Liver (tissue), 9 donors: ENCODE data around the gene DPY19L1. TPM values are rescaled to one million over a fixed set of nuclear protein-coding genes. Genes with fewer than 3 reads are reported as not detected.

Experiments
- DNase-seq: peaks from one replicate; pipeline ENCODE4 v3.0.0-alpha.2; 2017; ENCODE audit warnings: low spot score
- H3K27ac ChIP-seq, 2 donors: one replicate each; pipeline ENCODE4 v1.7.0; 2013; ENCODE audit warnings: inconsistent platforms in 2 of 2, low read length in 2 of 2, control low read depth in 1 of 2, low read depth in 1 of 2, mild to moderate bottlenecking in 1 of 2
- H3K27me3 ChIP-seq, 4 donors: one replicate each; pipeline versions ENCODE4 v1.6.1 to v1.7.0; 2013; ENCODE audit warnings: low read length in 3 of 4, inconsistent platforms in 1 of 4, mild to moderate bottlenecking in 1 of 4, moderate library complexity in 1 of 4; ENCODE audit not compliant: control insufficient read depth in 4 of 4, insufficient read depth in 4 of 4
- H3K36me3 ChIP-seq, 4 donors: one replicate each; pipeline versions ENCODE4 v1.6.1 to v1.7.0; 2013; ENCODE audit warnings: low read length in 3 of 4, mild to moderate bottlenecking in 3 of 4, low read depth in 1 of 4, moderate library complexity in 1 of 4; ENCODE audit not compliant: control insufficient read depth in 4 of 4, insufficient read depth in 3 of 4
- H3K4me1 ChIP-seq, 4 donors: one replicate each; pipeline versions ENCODE4 v1.6.1 to v1.7.0; 2013; ENCODE audit warnings: low read length in 3 of 4, mild to moderate bottlenecking in 3 of 4, moderate library complexity in 1 of 4; ENCODE audit not compliant: control insufficient read depth in 4 of 4, insufficient read depth in 4 of 4
- H3K4me3 ChIP-seq, 3 donors: one replicate each; pipeline versions ENCODE4 v1.6.1 to v1.7.0; 2013; ENCODE audit warnings: low read length in 3 of 3, control low read depth in 1 of 3, low read depth in 1 of 3, mild to moderate bottlenecking in 1 of 3
- H3K9ac ChIP-seq, 2 donors: one replicate each; pipeline ENCODE4 v1.7.0; 2013; ENCODE audit warnings: low read length in 2 of 2, mild to moderate bottlenecking in 2 of 2, moderate library complexity in 2 of 2, control low read depth in 1 of 2, low read depth in 1 of 2
- H3K9me3 ChIP-seq, 4 donors: one replicate each; pipeline versions ENCODE4 v1.6.1 to v1.7.0; 2013; ENCODE audit warnings: low read length in 3 of 4; ENCODE audit not compliant: control insufficient read depth in 4 of 4
- EGR1 ChIP-seq, 2 donors: IDR thresholded peaks; 2 replicates each; pipeline ENCODE4 v1.6.1; 2016 to 2018; ENCODE audit warnings: antibody characterized with exemption in 2 of 2, low read depth in 2 of 2
- FOXA1 ChIP-seq: IDR thresholded peaks from 2 replicates; pipeline ENCODE4 v1.6.1; 2016; ENCODE audit warnings: antibody characterized with exemption
- GABPA ChIP-seq, 2 donors: IDR thresholded peaks in 1 of 2; conservative IDR thresholded peaks in 1 of 2; 2 replicates each; pipeline ENCODE4 v1.6.1; 2016; ENCODE audit warnings: antibody characterized with exemption in 2 of 2, mild to moderate bottlenecking in 1 of 2, moderate library complexity in 1 of 2
- HNF4A ChIP-seq, 2 donors: conservative IDR thresholded peaks; 2 replicates each; pipeline ENCODE4 v1.6.1; 2016; ENCODE audit warnings: antibody characterized with exemption in 2 of 2, mild to moderate bottlenecking in 2 of 2
- HNF4G ChIP-seq: IDR thresholded peaks from 2 replicates; pipeline ENCODE4 v1.6.1; 2016; ENCODE audit warnings: antibody characterized with exemption
- JUND ChIP-seq, 2 donors: IDR thresholded peaks; 2 replicates each; pipeline ENCODE4 v1.6.1; 2016; ENCODE audit warnings: antibody characterized with exemption in 2 of 2
- NR2F2 ChIP-seq: IDR thresholded peaks from 2 replicates; pipeline ENCODE4 v1.6.1; 2016; ENCODE audit warnings: antibody characterized with exemption
- RAD21 ChIP-seq, 2 donors: IDR thresholded peaks; 2 replicates each; pipeline ENCODE4 v1.6.1; 2016; ENCODE audit warnings: antibody characterized with exemption in 2 of 2, mild to moderate bottlenecking in 2 of 2
- RXRA ChIP-seq, 2 donors: IDR thresholded peaks; 2 replicates each; pipeline ENCODE4 v1.6.1; 2017 to 2018; ENCODE audit warnings: antibody characterized with exemption in 2 of 2, mild to moderate bottlenecking in 1 of 2
- SP1 ChIP-seq: IDR thresholded peaks from 2 replicates; pipeline ENCODE4 v1.6.1; 2018; ENCODE audit warnings: antibody characterized with exemption, mild to moderate bottlenecking
- TAF1 ChIP-seq: conservative IDR thresholded peaks from 2 replicates; pipeline ENCODE4 v1.6.1; 2016; ENCODE audit warnings: antibody characterized with exemption, mild to moderate bottlenecking
- YY1 ChIP-seq: IDR thresholded peaks from 2 replicates; pipeline ENCODE4 v1.6.1; 2016; ENCODE audit warnings: antibody characterized with exemption, mild to moderate bottlenecking
- WGBS: extraction: QIAGEN DNeasy Blood & Tissue Kit; methylation state at CpG from one replicate; pipeline ENCODE4 v1.1.7; 2013; 5-methylcytosine and 5-hydroxymethylcytosine counted together
- polyA plus RNA-seq, 2 donors: library from polyadenylated mRNA; stranded (reverse) in 1 of 2; unstranded in 1 of 2; fragments of 200-250 nt in 1 of 2; fragments of >200 nt in 1 of 2; fragmentation: Nextera tagmentation in 1 of 2; extraction: Ambion mirVana in 1 of 2; gene quantifications; one replicate each; pipeline versions ENCODE4 v1.2.1 to v1.2.3, GENCODE V29; 2013 to 2015
- total RNA-seq, 2 donors: library from RNA; depleted of rRNA; stranded (reverse); fragments of >200 nt; gene quantifications; one replicate each; pipeline ENCODE4 v1.2.3, GENCODE V29; 2014
- TF ChIP-seq, protein P1 (sequence below): IDR thresholded peaks from 2 replicates; pipeline ENCODE4 v1.6.1; 2016; ENCODE audit warnings: antibody characterized with exemption
- TF ChIP-seq, protein P2 (sequence below): fragments of 150-350 bp; IDR thresholded peaks from 2 replicates; pipeline ENCODE4 v1.5.1; 2017; ENCODE audit warnings: improper control_type of control experiment, low read depth, low read length; ENCODE audit not compliant: missing input control
- TF ChIP-seq, protein P3 (sequence below): IDR thresholded peaks from 2 replicates; pipeline ENCODE4 v1.6.1; 2016; ENCODE audit warnings: antibody characterized with exemption
- TF ChIP-seq, protein P4 (sequence below): IDR thresholded peaks from 2 replicates; pipeline ENCODE4 v1.6.1; 2016; ENCODE audit warnings: antibody characterized with exemption
- TF ChIP-seq, protein P5 (sequence below): IDR thresholded peaks from 2 replicates; pipeline ENCODE4 v1.6.1; 2016; ENCODE audit warnings: antibody characterized with exemption, mild to moderate bottlenecking
- donor health status: healthy.
- donor health status: healthy.
- donor health status: healthy.
- donor health status: healthy.
- donor health status: healthy.

The DPY19L1 gene
- total and polyA plus RNA-seq, 4 donors = 3.9 to 24.2 (median 16.9) TPM

DNA sequence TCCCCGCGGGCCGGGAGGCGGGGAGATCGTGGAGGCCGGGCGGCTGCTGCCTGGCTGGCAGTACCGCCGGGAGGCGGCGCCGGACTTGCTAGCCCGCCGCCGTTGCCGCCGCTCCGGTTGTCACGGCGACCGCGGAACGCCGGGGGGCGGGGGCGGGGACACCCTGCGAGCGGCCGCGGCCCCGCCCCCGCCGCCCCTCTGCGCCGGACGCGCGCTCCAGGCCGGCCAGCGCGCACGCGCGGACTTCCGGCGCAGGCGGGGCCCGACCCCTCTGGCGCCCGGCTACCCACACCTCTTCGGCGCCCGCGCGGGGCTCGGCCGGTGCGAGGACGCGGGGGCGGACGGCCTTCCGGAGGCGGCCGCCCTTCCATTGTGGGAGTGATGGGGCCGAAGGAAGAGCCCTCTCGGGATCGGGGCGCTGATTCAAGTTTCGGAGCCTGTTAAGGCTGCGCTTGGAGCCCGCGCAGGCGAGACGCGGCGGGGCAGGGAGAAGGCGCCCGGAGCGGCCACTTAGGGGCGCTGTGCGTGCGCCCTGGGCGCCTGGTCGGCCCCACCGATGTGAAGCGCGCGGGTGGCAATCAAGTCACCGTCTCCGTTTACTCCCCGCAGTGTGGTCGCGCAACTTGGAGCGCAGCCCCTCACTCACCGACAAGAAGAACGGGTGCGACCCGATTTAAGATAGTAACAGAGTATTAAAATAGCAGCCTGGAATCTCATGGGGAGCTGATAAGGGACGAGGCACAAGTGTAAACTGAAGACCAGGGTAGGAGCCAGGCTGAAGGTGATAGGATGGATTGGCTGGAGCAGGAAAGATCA is 449 bp upstream of the DPY19L1 start:
- under 1% methylated on average over 100 of the region's 100 CpGs for WGBS
- TF ChIP-seq, protein P1, sequence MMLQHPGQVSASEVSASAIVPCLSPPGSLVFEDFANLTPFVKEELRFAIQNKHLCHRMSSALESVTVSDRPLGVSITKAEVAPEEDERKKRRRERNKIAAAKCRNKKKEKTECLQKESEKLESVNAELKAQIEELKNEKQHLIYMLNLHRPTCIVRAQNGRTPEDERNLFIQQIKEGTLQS = no peak
- peak in 1 of 2 donors; percentile 44 for TF ChIP-seq EGR1 (IDR thresholded peaks at IDR 0.05; ENCODE audit: low read depth in 2 of 2)
- TF ChIP-seq, protein P2, sequence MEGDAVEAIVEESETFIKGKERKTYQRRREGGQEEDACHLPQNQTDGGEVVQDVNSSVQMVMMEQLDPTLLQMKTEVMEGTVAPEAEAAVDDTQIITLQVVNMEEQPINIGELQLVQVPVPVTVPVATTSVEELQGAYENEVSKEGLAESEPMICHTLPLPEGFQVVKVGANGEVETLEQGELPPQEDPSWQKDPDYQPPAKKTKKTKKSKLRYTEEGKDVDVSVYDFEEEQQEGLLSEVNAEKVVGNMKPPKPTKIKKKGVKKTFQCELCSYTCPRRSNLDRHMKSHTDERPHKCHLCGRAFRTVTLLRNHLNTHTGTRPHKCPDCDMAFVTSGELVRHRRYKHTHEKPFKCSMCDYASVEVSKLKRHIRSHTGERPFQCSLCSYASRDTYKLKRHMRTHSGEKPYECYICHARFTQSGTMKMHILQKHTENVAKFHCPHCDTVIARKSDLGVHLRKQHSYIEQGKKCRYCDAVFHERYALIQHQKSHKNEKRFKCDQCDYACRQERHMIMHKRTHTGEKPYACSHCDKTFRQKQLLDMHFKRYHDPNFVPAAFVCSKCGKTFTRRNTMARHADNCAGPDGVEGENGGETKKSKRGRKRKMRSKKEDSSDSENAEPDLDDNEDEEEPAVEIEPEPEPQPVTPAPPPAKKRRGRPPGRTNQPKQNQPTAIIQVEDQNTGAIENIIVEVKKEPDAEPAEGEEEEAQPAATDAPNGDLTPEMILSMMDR = peak; percentile 62
- no peak for TF ChIP-seq NR2F2
- TF ChIP-seq RAD21 (IDR thresholded peaks at IDR 0.05) = peak; percentile 66 to 70
- no peak for TF ChIP-seq GABPA (IDR thresholded peaks at IDR 0.05 in 1 of 2, conservative IDR thresholded peaks at IDR 0.05 in 1 of 2)
- TF ChIP-seq, protein P3, sequence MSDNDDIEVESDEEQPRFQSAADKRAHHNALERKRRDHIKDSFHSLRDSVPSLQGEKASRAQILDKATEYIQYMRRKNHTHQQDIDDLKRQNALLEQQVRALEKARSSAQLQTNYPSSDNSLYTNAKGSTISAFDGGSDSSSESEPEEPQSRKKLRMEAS = no peak
- no peak for TF ChIP-seq FOXA1
- TF ChIP-seq YY1 = peak; percentile 12
- no peak for TF ChIP-seq HNF4A (conservative IDR thresholded peaks at IDR 0.05)
- H3K27me3 ChIP-seq = no peaks in the 10 kb centered on the region
- H3K9ac ChIP-seq = peak overlapping the region; percentile 42 to 68
- H3K36me3 ChIP-seq = no peaks in the 10 kb centered on the region
- DNase-seq = peak; percentile 93
- no peaks in the 10 kb centered on the region for H3K9me3 ChIP-seq
- peak overlapping the region; percentile 44 to 95 (median 84) for H3K4me3 ChIP-seq
- H3K4me1 ChIP-seq = peaks cover 3 to 20% (median 17%) of the 10 kb centered on the region in 4 donors
- peak overlapping the region; percentile 77 to 79 for H3K27ac ChIP-seq

DNA sequence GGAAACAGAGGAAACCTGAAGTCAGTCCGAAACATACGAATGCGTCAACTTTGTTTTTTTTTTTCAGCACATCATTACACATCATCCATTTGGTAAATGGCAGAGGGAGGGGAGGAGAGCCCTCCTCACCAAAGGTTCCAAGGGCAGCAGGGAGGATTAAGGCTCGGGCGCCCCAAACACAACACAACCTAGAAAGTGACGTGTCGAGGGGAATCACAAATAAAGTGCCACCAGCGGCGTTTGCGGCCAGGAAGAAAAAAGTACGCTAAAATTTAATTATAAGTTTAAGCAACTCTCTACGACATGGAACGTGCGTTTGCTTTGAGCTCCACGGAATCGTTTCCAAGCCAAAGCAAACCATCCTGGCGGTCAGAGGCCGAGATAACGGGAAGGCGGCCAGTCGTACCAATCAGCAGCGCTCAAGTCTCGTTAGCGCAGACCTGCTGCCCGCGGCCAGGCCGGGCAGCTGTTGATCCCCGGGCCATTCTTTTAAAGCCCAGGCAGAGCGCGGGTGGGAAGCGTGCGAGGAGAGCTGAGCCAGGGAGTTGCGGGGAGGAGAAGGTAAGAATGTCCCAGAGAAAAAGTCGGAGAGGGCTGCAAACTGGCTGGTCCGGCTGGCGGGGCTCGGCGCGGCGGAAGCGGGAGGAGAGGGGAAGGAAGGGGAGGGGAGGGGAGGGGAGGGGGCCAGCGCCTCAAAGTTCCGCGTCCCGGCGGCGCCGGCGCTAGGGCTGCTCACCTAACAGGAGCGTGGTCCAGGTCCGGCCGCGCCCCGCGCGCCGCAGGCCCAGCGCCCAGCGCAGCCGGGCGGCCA is 719 bp downstream of the DPY19L1 start:
- peak overlapping the region; percentile 69 to 86 for H3K27ac ChIP-seq
- H3K9ac ChIP-seq = peak overlapping the region; percentile 52 to 80
- peak; percentile 68 for DNase-seq
- no peaks in the 10 kb centered on the region for H3K9me3 ChIP-seq
- peak overlapping the region; percentile 60 to 95 (median 87) for H3K4me3 ChIP-seq
- no peaks in the 10 kb centered on the region for H3K27me3 ChIP-seq
- peaks cover 3 to 20% (median 17%) of the 10 kb centered on the region in 4 donors for H3K4me1 ChIP-seq
- WGBS = under 1% methylated on average over 61 of the region's 61 CpGs
- H3K36me3 ChIP-seq = no peaks in the 10 kb centered on the region
- TF ChIP-seq, protein P3 = no peak
- TF ChIP-seq NR2F2 (no peak), HNF4G (no peak), FOXA1 (no peak), EGR1 (IDR thresholded peaks at IDR 0.05; ENCODE audit: low read depth in 2 of 2) (no peak), TAF1 (peak; percentile 59), RAD21 (IDR thresholded peaks at IDR 0.05) (peak in 1 of 2 donors; percentile 35), GABPA (IDR thresholded peaks at IDR 0.05 in 1 of 2, conservative IDR thresholded peaks at IDR 0.05 in 1 of 2) (no peak), JUND (IDR thresholded peaks at IDR 0.05) (no peak), SP1 (peak; percentile 16), RXRA (IDR thresholded peaks at IDR 0.05) (peak in 1 of 2 donors; percentile 4), YY1 (peak; percentile 43)
- TF ChIP-seq, protein P4, sequence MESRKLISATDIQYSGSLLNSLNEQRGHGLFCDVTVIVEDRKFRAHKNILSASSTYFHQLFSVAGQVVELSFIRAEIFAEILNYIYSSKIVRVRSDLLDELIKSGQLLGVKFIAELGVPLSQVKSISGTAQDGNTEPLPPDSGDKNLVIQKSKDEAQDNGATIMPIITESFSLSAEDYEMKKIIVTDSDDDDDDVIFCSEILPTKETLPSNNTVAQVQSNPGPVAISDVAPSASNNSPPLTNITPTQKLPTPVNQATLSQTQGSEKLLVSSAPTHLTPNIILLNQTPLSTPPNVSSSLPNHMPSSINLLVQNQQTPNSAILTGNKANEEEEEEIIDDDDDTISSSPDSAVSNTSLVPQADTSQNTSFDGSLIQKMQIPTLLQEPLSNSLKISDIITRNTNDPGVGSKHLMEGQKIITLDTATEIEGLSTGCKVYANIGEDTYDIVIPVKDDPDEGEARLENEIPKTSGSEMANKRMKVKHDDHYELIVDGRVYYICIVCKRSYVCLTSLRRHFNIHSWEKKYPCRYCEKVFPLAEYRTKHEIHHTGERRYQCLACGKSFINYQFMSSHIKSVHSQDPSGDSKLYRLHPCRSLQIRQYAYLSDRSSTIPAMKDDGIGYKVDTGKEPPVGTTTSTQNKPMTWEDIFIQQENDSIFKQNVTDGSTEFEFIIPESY = no peak
- TF ChIP-seq, protein P2 = no peak
- TF ChIP-seq, protein P5, sequence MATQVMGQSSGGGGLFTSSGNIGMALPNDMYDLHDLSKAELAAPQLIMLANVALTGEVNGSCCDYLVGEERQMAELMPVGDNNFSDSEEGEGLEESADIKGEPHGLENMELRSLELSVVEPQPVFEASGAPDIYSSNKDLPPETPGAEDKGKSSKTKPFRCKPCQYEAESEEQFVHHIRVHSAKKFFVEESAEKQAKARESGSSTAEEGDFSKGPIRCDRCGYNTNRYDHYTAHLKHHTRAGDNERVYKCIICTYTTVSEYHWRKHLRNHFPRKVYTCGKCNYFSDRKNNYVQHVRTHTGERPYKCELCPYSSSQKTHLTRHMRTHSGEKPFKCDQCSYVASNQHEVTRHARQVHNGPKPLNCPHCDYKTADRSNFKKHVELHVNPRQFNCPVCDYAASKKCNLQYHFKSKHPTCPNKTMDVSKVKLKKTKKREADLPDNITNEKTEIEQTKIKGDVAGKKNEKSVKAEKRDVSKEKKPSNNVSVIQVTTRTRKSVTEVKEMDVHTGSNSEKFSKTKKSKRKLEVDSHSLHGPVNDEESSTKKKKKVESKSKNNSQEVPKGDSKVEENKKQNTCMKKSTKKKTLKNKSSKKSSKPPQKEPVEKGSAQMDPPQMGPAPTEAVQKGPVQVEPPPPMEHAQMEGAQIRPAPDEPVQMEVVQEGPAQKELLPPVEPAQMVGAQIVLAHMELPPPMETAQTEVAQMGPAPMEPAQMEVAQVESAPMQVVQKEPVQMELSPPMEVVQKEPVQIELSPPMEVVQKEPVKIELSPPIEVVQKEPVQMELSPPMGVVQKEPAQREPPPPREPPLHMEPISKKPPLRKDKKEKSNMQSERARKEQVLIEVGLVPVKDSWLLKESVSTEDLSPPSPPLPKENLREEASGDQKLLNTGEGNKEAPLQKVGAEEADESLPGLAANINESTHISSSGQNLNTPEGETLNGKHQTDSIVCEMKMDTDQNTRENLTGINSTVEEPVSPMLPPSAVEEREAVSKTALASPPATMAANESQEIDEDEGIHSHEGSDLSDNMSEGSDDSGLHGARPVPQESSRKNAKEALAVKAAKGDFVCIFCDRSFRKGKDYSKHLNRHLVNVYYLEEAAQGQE = peak; percentile 16
- TF ChIP-seq, protein P1 = no peak
